ENCODE results near the gene PPFIA4. TPM values are rescaled to one million over a fixed set of nuclear protein-coding genes. Genes with fewer than 3 reads are reported as not detected.

The PPFIA4 gene
- total and polyA plus RNA-seq, 9 of the 15 experiments (the other 6 are each of a cell fraction or from before 2014, with no cell fraction given) = 0.07 to 12.0 (median 0.70) TPM

DNA sequence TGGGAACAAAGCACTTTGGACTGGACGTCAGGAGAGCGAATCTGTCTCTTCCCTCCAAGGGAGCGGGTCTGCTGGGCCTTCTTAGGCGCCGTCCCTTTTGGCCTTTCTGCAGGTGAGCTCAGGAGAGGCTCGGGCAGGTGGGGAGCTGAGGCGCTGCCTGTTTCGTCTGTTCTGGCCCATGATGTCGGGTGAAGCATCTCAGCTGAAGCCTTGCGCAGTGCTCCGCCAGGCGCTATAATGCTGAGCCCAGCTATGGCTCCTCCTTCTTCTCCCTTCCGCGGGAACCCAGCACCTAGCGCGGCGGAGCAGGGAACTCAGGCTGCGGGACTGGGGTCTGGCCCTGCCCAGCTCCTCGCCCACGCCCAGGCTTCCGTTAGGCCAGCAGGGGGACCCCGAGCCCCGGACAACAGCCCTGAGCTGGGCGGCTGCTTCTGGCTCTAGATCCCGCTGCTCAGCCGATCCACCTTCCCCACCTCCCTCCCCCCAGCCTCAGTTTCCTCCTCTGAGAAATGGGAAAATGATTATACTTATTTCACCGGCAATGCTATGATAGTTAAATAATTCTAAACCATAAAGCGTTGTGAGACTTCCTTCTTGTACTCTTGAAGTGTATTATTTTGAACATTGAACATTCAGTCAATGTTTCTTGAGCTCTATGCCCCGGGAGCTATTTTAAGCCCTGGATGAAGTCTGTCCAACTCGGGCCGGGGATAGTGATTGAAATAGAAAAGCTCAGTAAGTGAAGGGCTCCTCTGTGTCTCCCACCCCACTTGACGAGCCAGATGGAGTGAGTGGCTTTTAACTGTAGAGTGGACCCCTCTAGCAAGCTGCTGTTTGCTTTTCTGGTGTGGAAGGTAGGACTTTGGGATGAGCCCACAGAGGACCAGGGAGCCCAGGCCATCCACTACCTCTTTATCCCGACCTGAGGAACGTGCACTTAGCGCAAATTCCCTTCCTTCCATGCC lies 91.6 kb downstream of the PPFIA4 start (continued):
- TF ChIP-seq NRF1 (conservative IDR thresholded peaks at IDR 0.05 in 1 of 2, IDR thresholded peaks at IDR 0.05 in 1 of 2) (peak in 1 of 2 experiments; percentile 29; a peak in 2 of 4 replicates), RB1 (IDR thresholded peaks at IDR 0.05; ENCODE audit: low read depth) (peak; percentile 84; the same call in 1 of the 2 replicates), HOMEZ (CRISPR knock-in tag; IDR thresholded peaks at IDR 0.05) (no peak), YY1 (IDR thresholded peaks at IDR 0.05; ENCODE audit: borderline replicate concordance in 1 of 3, control insufficient read depth in 1 of 3, extremely low read depth in 1 of 3, insufficient read depth in 3 of 3, insufficient read length in 1 of 3, insufficient replicate concordance in 2 of 3, low read depth in 1 of 3, low read length in 2 of 3) (peak in 2 of 3 experiments; percentile 22 to 42), RAD21 (CRISPR knock-in tag; conservative IDR thresholded peaks at IDR 0.05 in 1 of 2, IDR thresholded peaks at IDR 0.05 in 1 of 2) (peak; percentile 94 to 96), ARID2 (IDR thresholded peaks at IDR 0.05) (0 out of 2 replicates have a peak, but pooled peaks have one; percentile 10)
- TF ChIP-seq, protein P1, sequence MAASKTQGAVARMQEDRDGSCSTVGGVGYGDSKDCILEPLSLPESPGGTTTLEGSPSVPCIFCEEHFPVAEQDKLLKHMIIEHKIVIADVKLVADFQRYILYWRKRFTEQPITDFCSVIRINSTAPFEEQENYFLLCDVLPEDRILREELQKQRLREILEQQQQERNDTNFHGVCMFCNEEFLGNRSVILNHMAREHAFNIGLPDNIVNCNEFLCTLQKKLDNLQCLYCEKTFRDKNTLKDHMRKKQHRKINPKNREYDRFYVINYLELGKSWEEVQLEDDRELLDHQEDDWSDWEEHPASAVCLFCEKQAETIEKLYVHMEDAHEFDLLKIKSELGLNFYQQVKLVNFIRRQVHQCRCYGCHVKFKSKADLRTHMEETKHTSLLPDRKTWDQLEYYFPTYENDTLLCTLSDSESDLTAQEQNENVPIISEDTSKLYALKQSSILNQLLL (CRISPR knock-in tag; IDR thresholded peaks at IDR 0.05; ENCODE audit: borderline replicate concordance) = no peak
- TF ChIP-seq, protein P2, sequence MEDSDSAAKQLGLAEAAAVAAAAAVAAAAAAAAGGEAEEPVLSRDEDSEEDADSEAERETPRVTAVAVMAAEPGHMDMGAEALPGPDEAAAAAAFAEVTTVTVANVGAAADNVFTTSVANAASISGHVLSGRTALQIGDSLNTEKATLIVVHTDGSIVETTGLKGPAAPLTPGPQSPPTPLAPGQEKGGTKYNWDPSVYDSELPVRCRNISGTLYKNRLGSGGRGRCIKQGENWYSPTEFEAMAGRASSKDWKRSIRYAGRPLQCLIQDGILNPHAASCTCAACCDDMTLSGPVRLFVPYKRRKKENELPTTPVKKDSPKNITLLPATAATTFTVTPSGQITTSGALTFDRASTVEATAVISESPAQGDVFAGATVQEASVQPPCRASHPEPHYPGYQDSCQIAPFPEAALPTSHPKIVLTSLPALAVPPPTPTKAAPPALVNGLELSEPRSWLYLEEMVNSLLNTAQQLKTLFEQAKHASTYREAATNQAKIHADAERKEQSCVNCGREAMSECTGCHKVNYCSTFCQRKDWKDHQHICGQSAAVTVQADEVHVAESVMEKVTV (CRISPR knock-in tag; IDR thresholded peaks at IDR 0.05) = peak; percentile 77
